Islet precursor cell (in vitro differentiated cells): Measurements from ENCODE around the gene PDGFA.

Experiments used
- DNase-seq: peaks from one replicate; pipeline ENCODE4 v3.0.0-alpha.2; 2018

The PDGFA gene

GRCh38 chr7:471191-471865, 48.3 kb downstream of the PDGFA start:
- peak; percentile 43 for DNase-seq

- peak; percentile 49 for DNase-seq
These were observed 50.1 kb downstream of the PDGFA start for GRCh38 chr7:469563-469961.

GRCh38 chr7:468681-469562, 50.7 kb downstream of the PDGFA start:
- peak; percentile 59 for DNase-seq

- peak; percentile 4 for DNase-seq
These were observed 51.6 kb downstream of the PDGFA start for GRCh38 chr7:467856-468545.

- DNase-seq = peak; percentile 11
These were observed 52.2 kb downstream of the PDGFA start for GRCh38 chr7:467393-467828.

- peak; percentile 43 for DNase-seq
These were observed 53.0 kb downstream of the PDGFA start for GRCh38 chr7:466465-467191.

GRCh38 chr7:465710-466400, 53.8 kb downstream of the PDGFA start:
- peak; percentile 45 for DNase-seq

- DNase-seq = peak; percentile 80
These were observed 54.9 kb downstream of the PDGFA start for GRCh38 chr7:464454-465401.

- DNase-seq = peak; percentile 50
These were observed 55.7 kb downstream of the PDGFA start for GRCh38 chr7:463817-464453.

GRCh38 chr7:463362-463781, 56.3 kb downstream of the PDGFA start:
- DNase-seq = no peak

- no peak for DNase-seq
These were observed 57.2 kb downstream of the PDGFA start for GRCh38 chr7:462173-463103.

GRCh38 chr7:461453-462172, 58.0 kb downstream of the PDGFA start:
- no peak for DNase-seq

- DNase-seq = no peak
These were observed 58.6 kb downstream of the PDGFA start for GRCh38 chr7:461117-461452.

GRCh38 chr7:460374-461116, 59.1 kb downstream of the PDGFA start:
- DNase-seq = peak; percentile 97

- no peak for DNase-seq
These were observed 59.9 kb downstream of the PDGFA start for GRCh38 chr7:459584-460373.

- no peak for DNase-seq
These were observed 61.0 kb downstream of the PDGFA start for GRCh38 chr7:458511-459245.
